ES-I3 (cell line): ENCODE results near the gene OXLD1.

Experiments used
- H3K36me3 ChIP-seq: 2 replicates; pipeline ENCODE4 v1.6.1; 2013; ENCODE audit warnings: mild to moderate bottlenecking, low read length, control low read depth, moderate library complexity; ENCODE audit not compliant: insufficient read depth
- H3K4me1 ChIP-seq: 2 replicates; pipeline ENCODE4 v1.6.1; 2013; ENCODE audit warnings: mild to moderate bottlenecking, control low read depth, low read length; ENCODE audit not compliant: insufficient read depth
- H3K9ac ChIP-seq: 2 replicates; pipeline ENCODE4 v1.6.1; 2013; ENCODE audit warnings: low read depth, mild to moderate bottlenecking, low read length, moderate library complexity
- H3K9me3 ChIP-seq: 2 replicates; pipeline ENCODE4 v1.6.1; 2013; ENCODE audit warnings: mild to moderate bottlenecking, low read length, moderate library complexity; ENCODE audit not compliant: control insufficient read depth, insufficient read depth

Gene OXLD1

DNA sequence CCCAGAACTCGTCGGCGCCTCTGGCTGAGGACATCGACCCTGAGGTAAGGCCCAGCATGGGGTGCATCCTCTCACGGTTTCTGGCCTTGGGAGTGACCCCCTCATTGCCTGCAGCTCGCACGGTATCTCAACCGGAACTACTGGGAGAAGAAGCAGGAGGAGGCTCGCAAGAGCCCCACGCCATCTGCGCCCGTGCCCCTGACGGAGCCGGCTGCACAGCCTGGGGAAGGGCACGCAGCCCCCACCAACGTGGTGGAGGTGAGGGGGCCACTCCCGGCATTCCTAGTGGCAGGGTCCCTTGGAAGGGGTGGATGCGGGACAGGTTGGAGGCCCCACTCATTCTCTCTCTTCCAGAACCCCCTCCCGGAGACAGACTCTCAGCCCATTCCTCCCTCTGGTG is 28.4 kb upstream of the OXLD1 start:
- Histone ChIP-seq H3K9me3 (no peaks in the 10 kb centered on the region), H3K9ac (no peak overlapping the region), H3K36me3 (peaks cover 18% of the 10 kb centered on the region), H3K4me1 (no peaks in the 10 kb centered on the region)

DNA sequence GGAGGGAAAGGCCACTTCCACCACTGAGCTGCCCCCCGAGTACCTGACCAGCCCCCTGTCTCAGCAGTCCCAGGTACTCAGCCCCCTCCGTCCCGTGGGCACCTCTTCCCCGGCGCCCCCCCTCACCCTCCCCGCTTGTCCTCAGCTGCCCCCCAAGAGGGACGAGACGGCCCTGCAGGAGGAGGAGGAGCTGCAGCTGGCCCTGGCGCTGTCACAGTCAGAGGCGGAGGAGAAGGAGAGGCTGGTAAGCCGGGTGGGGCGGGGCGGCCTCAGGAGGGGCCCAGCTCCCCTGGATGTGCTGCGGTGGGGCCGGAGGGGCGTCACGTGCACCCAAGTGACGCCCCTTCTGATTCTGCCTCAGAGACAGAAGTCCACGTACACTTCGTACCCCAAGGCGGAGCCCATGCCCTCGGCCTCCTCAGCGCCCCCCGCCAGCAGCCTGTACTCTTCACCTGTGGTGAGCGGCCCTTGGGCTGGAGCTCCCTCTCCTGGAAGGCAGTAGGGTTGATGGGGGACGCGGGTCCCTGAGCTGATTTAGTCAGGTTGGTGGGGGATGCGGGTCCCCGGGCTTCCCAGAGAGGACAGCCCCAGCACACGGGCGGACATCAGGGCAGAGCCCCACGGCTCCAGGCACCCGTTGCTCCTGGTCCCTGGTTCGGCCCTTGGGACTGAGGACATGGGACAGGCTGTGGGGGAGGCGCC is 27.3 kb upstream of the OXLD1 start:
- Histone ChIP-seq H3K9me3 (no peaks in the 10 kb centered on the region), H3K9ac (no peak overlapping the region), H3K4me1 (no peaks in the 10 kb centered on the region), H3K36me3 (peaks cover 18% of the 10 kb centered on the region)

DNA sequence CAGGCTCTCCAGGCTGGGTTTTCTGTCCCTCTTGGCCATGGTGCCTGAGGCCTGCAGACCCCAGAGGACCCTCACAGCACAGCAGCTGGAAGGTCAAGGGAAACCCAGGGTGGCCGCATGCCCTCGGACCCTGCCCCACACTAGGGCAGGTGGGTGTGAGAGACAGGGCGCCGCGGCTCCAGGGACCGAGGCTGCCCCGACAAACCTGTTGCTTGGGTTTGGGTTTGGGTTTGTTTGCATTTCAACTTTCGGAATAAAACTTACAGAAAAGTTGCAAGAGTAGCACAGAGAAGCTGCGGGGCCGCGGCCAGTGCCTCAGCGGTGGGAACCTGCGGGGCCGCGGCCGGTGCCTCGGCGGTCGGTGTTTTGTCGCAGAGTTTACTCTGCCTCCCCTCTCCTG is 25.2 kb upstream of the OXLD1 start:
- no peaks in the 10 kb centered on the region for H3K9me3 ChIP-seq
- peaks cover 11% of the 10 kb centered on the region for H3K36me3 ChIP-seq
- no peaks in the 10 kb centered on the region for H3K4me1 ChIP-seq
- H3K9ac ChIP-seq = no peak overlapping the region

DNA sequence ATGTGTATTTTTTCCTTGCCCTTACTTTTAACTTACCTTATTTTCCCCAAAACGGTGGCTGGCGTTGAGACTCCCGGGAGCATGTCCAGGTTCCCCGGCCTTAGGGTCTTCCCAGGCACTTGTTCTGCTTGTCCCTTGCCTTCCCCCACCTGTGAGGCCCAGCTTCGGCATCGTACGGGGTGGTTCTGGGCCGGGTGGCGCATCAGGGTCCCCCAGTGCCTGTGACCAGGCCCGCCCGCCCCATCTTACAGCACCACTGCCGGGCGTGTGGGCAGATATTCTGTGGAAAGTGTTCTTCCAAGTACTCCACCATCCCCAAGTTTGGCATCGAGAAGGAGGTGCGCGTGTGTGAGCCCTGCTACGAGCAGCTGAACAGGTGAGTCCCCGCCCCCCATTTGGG is 24.8 kb upstream of the OXLD1 start:
- H3K9ac ChIP-seq = no peak overlapping the region
- H3K4me1 ChIP-seq = no peaks in the 10 kb centered on the region
- H3K9me3 ChIP-seq = no peaks in the 10 kb centered on the region
- peaks cover 9% of the 10 kb centered on the region for H3K36me3 ChIP-seq

DNA sequence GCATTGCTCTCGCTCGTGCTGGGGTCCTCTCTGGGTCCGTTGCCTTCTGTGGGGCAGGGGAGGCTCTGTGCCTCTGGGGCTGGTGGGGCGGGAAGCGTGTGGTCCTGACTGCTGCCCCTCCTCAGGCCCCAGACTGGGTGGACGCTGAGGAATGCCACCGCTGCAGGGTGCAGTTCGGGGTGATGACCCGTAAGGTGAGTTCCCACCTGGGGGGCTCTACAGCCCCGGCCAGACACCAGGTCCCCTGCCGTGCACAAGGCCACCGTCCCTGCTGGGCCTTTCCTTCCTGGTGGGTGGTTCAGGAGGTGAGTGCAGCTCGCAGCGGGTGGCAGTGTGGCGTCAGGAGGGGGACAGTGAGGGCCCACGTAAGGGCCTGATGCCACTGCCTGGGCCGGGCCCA is 24.1 kb upstream of the OXLD1 start:
- Histone ChIP-seq H3K9me3 (no peaks in the 10 kb centered on the region), H3K4me1 (no peaks in the 10 kb centered on the region), H3K36me3 (peaks cover 9% of the 10 kb centered on the region), H3K9ac (no peak overlapping the region)

DNA sequence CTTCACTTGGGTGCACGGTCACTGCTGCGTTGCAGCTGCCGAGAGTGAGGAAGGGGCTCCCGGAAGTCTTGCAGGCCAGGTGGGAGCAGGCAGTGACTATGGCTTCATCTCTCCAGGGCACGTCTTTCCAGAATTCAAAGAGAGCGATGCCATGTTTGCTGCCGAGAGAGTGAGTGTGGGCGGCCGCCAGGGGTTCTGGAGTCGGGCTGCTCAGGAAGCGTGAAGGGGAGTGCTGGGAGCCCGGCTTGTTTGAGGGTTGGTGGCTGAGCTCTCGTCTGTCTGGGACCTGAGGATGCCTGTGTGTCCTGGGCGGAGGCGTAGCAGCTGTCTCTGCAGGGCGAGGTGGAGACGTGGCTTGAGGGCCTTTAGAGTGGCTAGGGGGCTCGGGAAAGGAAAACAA is 23.7 kb upstream of the OXLD1 start:
- H3K36me3 ChIP-seq = peaks cover 9% of the 10 kb centered on the region

DNA sequence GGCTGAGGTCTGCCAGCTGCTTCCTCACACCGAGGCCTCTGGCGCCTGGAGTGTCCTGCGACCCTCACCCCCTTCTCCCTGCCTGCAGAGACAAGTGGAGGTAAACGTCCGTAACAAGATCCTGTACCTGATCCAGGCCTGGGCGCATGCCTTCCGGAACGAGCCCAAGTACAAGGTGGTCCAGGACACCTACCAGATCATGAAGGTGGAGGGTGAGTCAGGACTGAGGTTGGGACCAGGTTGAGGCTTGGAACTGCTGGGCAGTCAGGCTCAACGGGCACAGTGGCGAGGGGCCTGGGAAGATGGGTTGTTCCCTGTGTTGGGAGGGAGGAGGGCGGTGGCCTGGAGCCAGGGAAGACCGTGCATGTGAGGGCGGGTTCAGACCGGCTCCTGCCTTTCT is 22.2 kb upstream of the OXLD1 start:
- Histone ChIP-seq H3K9ac (no peak overlapping the region), H3K4me1 (peaks cover 9% of the 10 kb centered on the region; the same call in 1 of the 2 replicates), H3K36me3 (peaks cover 9% of the 10 kb centered on the region; the same call in 1 of the 2 replicates), H3K9me3 (no peaks in the 10 kb centered on the region)

More for the DNA sequence above, 23.7 kb upstream of the OXLD1 start:
- Histone ChIP-seq H3K9me3 (no peaks in the 10 kb centered on the region), H3K9ac (no peak overlapping the region), H3K4me1 (peaks cover 2% of the 10 kb centered on the region; the same call in 1 of the 2 replicates)

DNA sequence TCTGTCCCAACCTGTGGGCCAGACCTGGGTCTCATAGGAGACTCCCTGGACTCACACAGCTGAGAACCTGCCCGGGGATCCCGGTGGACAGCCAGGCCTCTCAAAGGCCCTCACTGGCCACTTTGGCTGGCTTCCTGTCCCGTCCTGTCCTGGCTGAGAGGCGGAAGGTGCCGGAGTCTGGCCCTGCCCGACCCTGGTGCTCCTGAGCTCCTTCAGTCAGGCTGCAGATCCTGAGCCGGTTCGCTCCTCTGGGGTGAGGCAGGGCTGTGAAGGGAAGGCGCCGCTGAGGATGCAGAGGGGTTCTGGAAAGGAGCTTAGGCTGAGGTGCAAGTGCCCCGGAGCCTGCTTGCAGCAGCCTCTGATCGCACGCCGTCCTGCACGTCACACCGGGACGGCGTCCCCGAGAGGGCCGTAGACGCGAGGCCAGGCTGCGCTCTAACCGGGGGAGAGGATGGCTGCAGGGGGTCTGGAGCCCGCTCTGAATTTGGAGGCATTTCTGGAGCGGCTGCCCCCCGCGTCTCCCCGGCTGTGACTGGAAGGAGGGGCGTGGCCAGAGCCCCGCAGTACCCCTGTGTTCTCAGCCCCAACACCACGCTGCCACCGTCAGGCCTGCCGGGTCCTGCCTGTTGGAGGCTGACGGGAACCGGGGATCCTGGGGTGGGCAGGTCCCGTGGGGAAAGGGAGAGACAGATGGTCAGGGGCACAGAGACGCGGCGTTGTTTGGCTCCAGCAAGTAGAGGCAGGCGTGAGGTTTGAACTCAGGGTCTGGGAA is 21.6 kb upstream of the OXLD1 start:
- H3K9me3 ChIP-seq = no peaks in the 10 kb centered on the region
- H3K9ac ChIP-seq = no peak overlapping the region
- peaks cover 9% of the 10 kb centered on the region; the same call in 1 of the 2 replicates for H3K36me3 ChIP-seq
- H3K4me1 ChIP-seq = peaks cover 9% of the 10 kb centered on the region; the same call in 1 of the 2 replicates

DNA sequence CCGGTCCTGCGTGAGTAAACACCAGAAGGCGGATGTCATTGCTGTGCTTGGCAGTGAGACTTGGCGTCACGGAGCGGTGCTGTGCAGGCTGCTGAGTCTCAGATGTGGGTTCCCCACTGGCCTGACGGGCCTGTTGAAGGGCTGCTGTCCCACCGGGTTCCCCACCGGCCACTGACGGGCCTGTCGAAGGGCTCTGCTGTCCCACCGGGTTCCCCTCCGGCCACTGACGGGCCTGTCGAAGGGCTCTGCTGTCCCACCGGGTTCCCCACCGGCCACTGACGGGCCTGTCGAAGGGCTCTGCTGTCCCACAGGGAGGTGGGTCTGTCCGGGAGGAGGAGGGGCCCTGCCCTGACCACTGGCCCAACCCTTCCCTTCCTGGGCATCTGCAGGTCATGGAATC is 20.2 kb upstream of the OXLD1 start:
- no peaks in the 10 kb centered on the region for H3K9me3 ChIP-seq
- peaks cover 5% of the 10 kb centered on the region; the same call in 1 of the 2 replicates for H3K36me3 ChIP-seq
- peaks cover 12% of the 10 kb centered on the region; the same call in 1 of the 2 replicates for H3K4me1 ChIP-seq
- no peak overlapping the region for H3K9ac ChIP-seq

DNA sequence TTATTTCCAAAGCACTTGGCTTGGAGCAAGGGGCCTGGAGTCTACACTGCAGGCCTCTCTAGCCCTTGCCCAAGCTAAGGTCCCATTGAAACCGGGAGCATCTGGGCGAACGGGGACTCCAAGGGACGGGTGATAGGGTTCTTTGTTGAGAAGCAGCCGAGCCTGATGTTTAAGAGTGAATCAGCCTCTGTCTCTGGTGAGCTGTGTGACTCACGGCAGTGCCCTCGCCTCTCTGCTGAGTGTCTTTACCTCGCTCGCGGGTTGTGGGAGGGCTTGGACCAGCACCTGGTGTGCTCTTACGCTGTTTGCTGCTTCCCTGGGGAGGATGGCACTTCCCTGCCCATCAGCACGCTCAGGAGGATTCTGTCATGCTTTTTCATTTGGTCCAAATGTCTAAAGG is 18.7 kb upstream of the OXLD1 start:
- no peaks in the 10 kb centered on the region; the same call in 1 of the 2 replicates for H3K36me3 ChIP-seq
- H3K9me3 ChIP-seq = no peaks in the 10 kb centered on the region
- H3K9ac ChIP-seq = peak overlapping the region; percentile 78
- H3K4me1 ChIP-seq = peaks cover 12% of the 10 kb centered on the region; the same call in 1 of the 2 replicates

DNA sequence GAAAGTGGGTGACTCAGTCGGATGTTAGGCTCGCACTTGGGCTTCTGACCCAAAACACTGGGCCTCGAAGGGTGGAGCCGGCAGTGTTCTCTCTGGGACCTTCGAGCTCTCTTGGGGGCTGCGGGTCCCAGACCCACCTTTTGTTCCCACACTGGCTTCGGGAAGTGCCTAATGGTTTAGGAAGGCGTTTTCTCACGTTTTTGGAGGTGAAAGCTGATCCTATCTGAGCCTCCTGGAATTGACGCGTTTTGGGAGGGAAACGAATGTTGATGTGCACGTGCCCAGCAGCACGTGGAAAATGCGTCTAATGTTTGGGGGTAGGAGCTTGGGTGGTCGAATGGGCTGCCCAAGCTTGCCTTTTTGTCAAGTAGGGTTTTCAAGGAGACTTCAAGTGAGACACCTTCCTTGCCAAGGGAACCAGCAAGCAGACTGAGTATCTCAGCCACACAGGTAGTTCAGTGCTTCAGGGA is 18.1 kb upstream of the OXLD1 start:
- Histone ChIP-seq H3K36me3 (no peaks in the 10 kb centered on the region; the same call in 1 of the 2 replicates), H3K9ac (peak overlapping the region; percentile 78), H3K4me1 (peaks cover 12% of the 10 kb centered on the region; the same call in 1 of the 2 replicates), H3K9me3 (no peaks in the 10 kb centered on the region)

DNA sequence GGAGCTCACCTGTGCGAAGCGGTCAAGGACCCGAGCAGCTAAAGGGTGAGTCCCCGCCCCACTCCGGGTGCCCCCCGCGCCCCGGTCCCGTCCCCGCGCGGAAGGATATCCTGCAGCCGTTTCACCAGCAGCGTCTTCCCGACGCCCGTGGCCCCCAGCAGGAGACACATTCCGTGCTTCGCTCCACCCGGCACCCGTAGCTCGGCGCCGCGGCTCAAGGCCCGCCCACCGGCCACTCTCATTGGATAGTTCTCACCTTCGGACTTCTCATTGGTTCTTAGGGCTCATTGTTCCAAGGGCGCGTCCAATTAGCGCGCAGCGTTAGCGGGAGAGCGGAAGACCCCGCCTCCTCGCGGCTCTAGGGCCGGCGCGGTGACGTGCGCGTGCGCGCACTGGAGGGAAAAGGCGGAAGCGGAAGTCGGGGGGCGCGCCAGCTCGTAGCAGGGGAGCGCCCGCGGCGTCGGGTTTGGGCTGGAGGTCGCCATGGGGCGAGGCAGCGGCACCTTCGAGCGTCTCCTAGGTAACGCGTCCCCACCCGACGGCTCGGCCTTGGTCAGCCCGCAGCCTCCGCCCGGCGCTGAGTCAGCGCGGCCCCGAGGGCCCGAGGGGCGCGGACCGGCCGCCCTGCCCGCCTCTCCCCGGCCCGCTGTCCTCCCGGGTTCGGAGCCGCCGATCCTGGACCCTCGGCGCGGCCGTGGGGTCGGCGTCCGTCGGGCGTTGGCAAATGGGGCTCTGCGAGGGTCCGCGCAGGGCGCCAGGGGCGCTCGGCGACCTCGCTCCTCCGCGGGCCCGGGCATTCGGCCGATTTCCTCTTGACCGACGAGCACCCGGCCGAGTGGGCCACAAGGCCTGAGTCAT is 17.4 kb upstream of the OXLD1 start, which contains the start of the genes ARL16 and HGS:
Gene ARL16 (minus strand): TSS at position 214 of the 858 bp plus-strand sequence. CDS start 44 bp downstream, at position 170.
Gene HGS (plus strand): TSS at position 428 of the 858 bp plus-strand sequence. CDS start 56 bp downstream, at position 484.
- Histone ChIP-seq H3K9me3 (no peaks in the 10 kb centered on the region), H3K36me3 (no peaks in the 10 kb centered on the region; the same call in 1 of the 2 replicates), H3K4me1 (peaks cover 12% of the 10 kb centered on the region; the same call in 1 of the 2 replicates), H3K9ac (peak within 1 kb of the TSS; percentile 78)

DNA sequence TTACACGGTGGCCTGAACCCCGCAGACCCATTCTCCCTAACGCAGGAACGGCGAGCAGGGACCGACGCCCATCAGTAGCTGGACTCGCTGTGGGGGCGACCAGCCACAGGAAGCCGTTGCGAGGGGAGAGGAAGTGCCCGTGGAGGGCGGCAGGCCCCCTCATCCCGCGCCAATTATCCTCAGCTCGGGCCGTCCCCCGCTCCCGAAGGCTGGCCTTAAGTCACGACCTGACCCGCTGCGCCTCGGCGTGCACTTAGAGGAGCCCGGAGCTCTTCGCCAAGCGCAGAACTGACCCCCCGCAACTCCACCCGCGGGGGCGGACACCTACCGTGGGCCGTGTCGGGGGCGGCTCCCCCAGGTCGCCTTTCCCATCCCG is 16.8 kb upstream of the OXLD1 start:
- H3K36me3 ChIP-seq = no peaks in the 10 kb centered on the region; the same call in 1 of the 2 replicates

More for the DNA sequence above, 16.8 kb upstream of the OXLD1 start:
- H3K9me3 ChIP-seq = no peaks in the 10 kb centered on the region
- peaks cover 12% of the 10 kb centered on the region; the same call in 1 of the 2 replicates for H3K4me1 ChIP-seq
- peak overlapping the region; percentile 76 for H3K9ac ChIP-seq
